Loucy (cell line): ENCODE results near the gene KNL1.
"Not testable (repeated sequence)": the region's sequence is repeated elsewhere in the genome, so short reads cannot be mapped to it uniquely, and the experiment has no call there.

Experiments used
- EZH2phosphoT487 ChIP-seq: fragments of 200-600 bp; IDR thresholded peaks from 2 replicates; pipeline ENCODE4 v1.6.1; 2018; ENCODE audit warnings: antibody characterized with exemption, mild to moderate bottlenecking, moderate library complexity, borderline replicate concordance
- TF ChIP-seq, protein P1 (sequence below): fragments of 200-600 bp; sonication (generic); conservative IDR thresholded peaks from 2 replicates; pipeline ENCODE4 v1.5.1; 2014; ENCODE audit warnings: mild to moderate bottlenecking, antibody characterized with exemption, low read length

DNA sequence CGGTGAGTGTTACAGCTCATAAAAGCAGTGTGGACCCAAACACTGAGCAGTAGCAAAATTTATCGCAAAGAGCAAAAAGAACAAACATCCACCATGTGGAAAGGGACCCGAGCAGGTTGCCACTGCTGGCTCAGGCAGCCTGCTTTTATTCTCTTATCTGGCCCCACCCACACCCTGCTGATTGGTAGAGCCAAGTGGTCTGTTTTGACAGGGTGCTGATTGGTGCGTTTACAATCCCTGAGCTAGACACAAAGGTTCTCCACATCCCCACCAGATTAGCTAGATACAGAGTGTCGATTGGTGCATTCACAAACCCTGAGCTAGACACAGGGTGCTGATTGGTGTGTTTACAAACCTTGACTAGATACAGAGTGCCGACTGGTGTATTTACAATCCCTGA is 82.2 kb downstream of the KNL1 start:
- TF ChIP-seq, protein P1, sequence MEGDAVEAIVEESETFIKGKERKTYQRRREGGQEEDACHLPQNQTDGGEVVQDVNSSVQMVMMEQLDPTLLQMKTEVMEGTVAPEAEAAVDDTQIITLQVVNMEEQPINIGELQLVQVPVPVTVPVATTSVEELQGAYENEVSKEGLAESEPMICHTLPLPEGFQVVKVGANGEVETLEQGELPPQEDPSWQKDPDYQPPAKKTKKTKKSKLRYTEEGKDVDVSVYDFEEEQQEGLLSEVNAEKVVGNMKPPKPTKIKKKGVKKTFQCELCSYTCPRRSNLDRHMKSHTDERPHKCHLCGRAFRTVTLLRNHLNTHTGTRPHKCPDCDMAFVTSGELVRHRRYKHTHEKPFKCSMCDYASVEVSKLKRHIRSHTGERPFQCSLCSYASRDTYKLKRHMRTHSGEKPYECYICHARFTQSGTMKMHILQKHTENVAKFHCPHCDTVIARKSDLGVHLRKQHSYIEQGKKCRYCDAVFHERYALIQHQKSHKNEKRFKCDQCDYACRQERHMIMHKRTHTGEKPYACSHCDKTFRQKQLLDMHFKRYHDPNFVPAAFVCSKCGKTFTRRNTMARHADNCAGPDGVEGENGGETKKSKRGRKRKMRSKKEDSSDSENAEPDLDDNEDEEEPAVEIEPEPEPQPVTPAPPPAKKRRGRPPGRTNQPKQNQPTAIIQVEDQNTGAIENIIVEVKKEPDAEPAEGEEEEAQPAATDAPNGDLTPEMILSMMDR: not testable (repeated sequence)
- not testable (repeated sequence) for TF ChIP-seq EZH2phosphoT487
